ENCODE results near the gene NPTX1. TPM values are rescaled to one million over a fixed set of nuclear protein-coding genes. Genes with fewer than 3 reads are reported as not detected.

Gene NPTX1
- total and polyA plus RNA-seq, 2 of the 13 experiments (the other 11 are each of a cell fraction or from before 2014, with no cell fraction given) = 0.01 TPM; not detected in 1

GRCh38 chr17:80426671-80427326, 49.6 kb downstream of the NPTX1 start (continued):
- TF ChIP-seq ARID4A (CRISPR knock-in tag; IDR thresholded peaks at IDR 0.05; ENCODE audit: borderline replicate concordance) (peak; percentile 55), DNMT1 (CRISPR knock-in tag; IDR thresholded peaks at IDR 0.05) (no peak), MED13 (CRISPR knock-in tag; IDR thresholded peaks at IDR 0.05) (0 out of 2 replicates have a peak, but pooled peaks have one; percentile 63), KDM5B (CRISPR knock-in tag; IDR thresholded peaks at IDR 0.05; ENCODE audit: borderline replicate concordance) (peak; percentile 67; the same call in 1 of the 2 replicates), RXRA (CRISPR knock-in tag; IDR thresholded peaks at IDR 0.05) (peak; percentile 66; the same call in 1 of the 2 replicates), ZSCAN5A (CRISPR knock-in tag; IDR thresholded peaks at IDR 0.05; ENCODE audit: borderline replicate concordance) (peak; percentile 40; the same call in 1 of the 2 replicates), ZNF710 (CRISPR knock-in tag; IDR thresholded peaks at IDR 0.05; ENCODE audit: borderline replicate concordance) (0 out of 2 replicates have a peak, but pooled peaks have one; percentile 35), ZFP90 (CRISPR knock-in tag; IDR thresholded peaks at IDR 0.05; ENCODE audit: borderline replicate concordance) (0 out of 2 replicates have a peak, but pooled peaks have one; percentile 63), BCL6 (CRISPR knock-in tag; IDR thresholded peaks at IDR 0.05) (peak; percentile 52; the same call in 1 of the 2 replicates), CBX5 (CRISPR knock-in tag; IDR thresholded peaks at IDR 0.05; ENCODE audit: borderline replicate concordance) (peak; percentile 65; the same call in 1 of the 2 replicates), SPEN (CRISPR knock-in tag; IDR thresholded peaks at IDR 0.05; ENCODE audit: low read depth) (0 out of 2 replicates have a peak, but pooled peaks have one; percentile 23), HOXA3 (CRISPR knock-in tag; IDR thresholded peaks at IDR 0.05) (peak; percentile 56), GATAD1 (CRISPR knock-in tag; IDR thresholded peaks at IDR 0.05) (0 out of 2 replicates have a peak, but pooled peaks have one; percentile 66), ZNF572 (CRISPR knock-in tag; IDR thresholded peaks at IDR 0.05) (peak; percentile 75; the same call in 1 of the 2 replicates), PRDM10 (CRISPR knock-in tag; IDR thresholded peaks at IDR 0.05; ENCODE audit: low read depth) (peak; percentile 70; the same call in 1 of the 2 replicates), ZNF34 (CRISPR knock-in tag; IDR thresholded peaks at IDR 0.05; ENCODE audit: borderline replicate concordance) (no peak), ZFX (CRISPR knock-in tag; IDR thresholded peaks at IDR 0.05; ENCODE audit: low read depth) (peak; percentile 56; the same call in 1 of the 2 replicates)
